ENCODE data around the gene GPR25.

Gene GPR25

GRCh38 chr1:200861937-200862647 lies 10.7 kb upstream of the GPR25 start:
- no peak for TF ChIP-seq CTCF (IDR thresholded peaks at IDR 0.05; ENCODE audit: borderline replicate concordance, control extremely low read depth, extremely low read depth, insufficient read depth, missing control alignments)
- peak; percentile 50 for DNase-seq (ENCODE audit: low spot score)
- in situ Hi-C loops (cut with MboI; ENCODE audit: low sequenced_read_pairs, unreplicated experiment), result no loop called here

- no peak for TF ChIP-seq CTCF (IDR thresholded peaks at IDR 0.05; ENCODE audit: borderline replicate concordance, control extremely low read depth, extremely low read depth, insufficient read depth, missing control alignments)
- DNase-seq (ENCODE audit: low spot score), result no peak
- in situ Hi-C loops (cut with MboI; ENCODE audit: low sequenced_read_pairs, unreplicated experiment), result no loop called here
These were observed 9.9 kb upstream of the GPR25 start for GRCh38 chr1:200862713-200863415.

- DNase-seq (ENCODE audit: low spot score), result no peak
- no peak for TF ChIP-seq CTCF (IDR thresholded peaks at IDR 0.05; ENCODE audit: borderline replicate concordance, control extremely low read depth, extremely low read depth, insufficient read depth, missing control alignments)
- in situ Hi-C loops (cut with MboI; ENCODE audit: low sequenced_read_pairs, unreplicated experiment), result no loop called here
These were observed 6.7 kb upstream of the GPR25 start for GRCh38 chr1:200866116-200866515.

- in situ Hi-C loops (cut with MboI; ENCODE audit: low sequenced_read_pairs, unreplicated experiment), result no loop called here
- TF ChIP-seq CTCF (IDR thresholded peaks at IDR 0.05; ENCODE audit: borderline replicate concordance, control extremely low read depth, extremely low read depth, insufficient read depth, missing control alignments), result no peak
- peak; percentile 81 for DNase-seq (ENCODE audit: low spot score)
These were observed 6.3 kb upstream of the GPR25 start for GRCh38 chr1:200866521-200866920.

- no peak for DNase-seq (ENCODE audit: low spot score)
- in situ Hi-C loops (cut with MboI; ENCODE audit: low sequenced_read_pairs, unreplicated experiment), result no loop called here
- TF ChIP-seq CTCF (IDR thresholded peaks at IDR 0.05; ENCODE audit: borderline replicate concordance, control extremely low read depth, extremely low read depth, insufficient read depth, missing control alignments), result no peak
These were observed 5.6 kb upstream of the GPR25 start for GRCh38 chr1:200867018-200867811.

- in situ Hi-C loops (cut with MboI; ENCODE audit: low sequenced_read_pairs, unreplicated experiment), result no loop called here
- DNase-seq (ENCODE audit: low spot score), result no peak
- no peak for TF ChIP-seq CTCF (IDR thresholded peaks at IDR 0.05; ENCODE audit: borderline replicate concordance, control extremely low read depth, extremely low read depth, insufficient read depth, missing control alignments)
These were observed 3.4 kb upstream of the GPR25 start for GRCh38 chr1:200869376-200869752.

All from GM13976 (cell line).